ENCODE results near the gene PINLYP. TPM values are rescaled to one million over a fixed set of nuclear protein-coding genes. Genes with fewer than 3 reads are reported as not detected.

PINLYP gene
- total RNA-seq, 4 donors from 2014 or later, result 1.1 to 4.0 (median 1.6) TPM; not detected in 1

GRCh38 chr19:43628646-43629326 lies 53.2 kb downstream of the PINLYP start:
- Histone ChIP-seq H3K27me3 (no peaks in the 10 kb centered on the region), H3K36me3 (no peaks in the 10 kb centered on the region), H3K27ac (no peak overlapping the region), H3K4me1 (peaks cover 0 to 10% (median 3%) of the 10 kb centered on the region in 4 donors), H3K9me3 (no peaks in the 10 kb centered on the region), H3K4me3 (no peak overlapping the region)
- DNase-seq, result no peak
- intact Hi-C loops (cut with DNase I; ENCODE audit: low total_unique reads), result no loop called here
- TF ChIP-seq POLR2AphosphoS5 (IDR thresholded peaks at IDR 0.05) (no peak), POLR2A (IDR thresholded peaks at IDR 0.05) (no peak), EP300 (IDR thresholded peaks at IDR 0.05; ENCODE audit: low read depth) (no peak), CTCF (IDR thresholded peaks at IDR 0.05) (no peak)
- in situ Hi-C loops (cut with MboI; ENCODE audit: low pct_ligation_motif_present in 1 of 4, low pct_unique_long_range_greater_than_20kb in 1 of 4, low sequenced_read_pairs in 3 of 4), result no loop called here
- 94% methylated on average over 3 of the region's 3 CpGs; no CpG with 5 or more reads in 1 of the 2 donors for WGBS, 2 donors (ENCODE audit: low coverage in 1 of 2)

GRCh38 chr19:43631491-43631890 lies 55.9 kb downstream of the PINLYP start:
- intact Hi-C loops (cut with DNase I; ENCODE audit: low total_unique reads), result no loop called here
- H3K27me3 ChIP-seq, result peaks cover 8% of the 10 kb centered on the region
- no peak for TF ChIP-seq EP300 (IDR thresholded peaks at IDR 0.05; ENCODE audit: low read depth)
- TF ChIP-seq POLR2A (IDR thresholded peaks at IDR 0.05), result no peak
- TF ChIP-seq CTCF (IDR thresholded peaks at IDR 0.05), result no peak
- no peak for TF ChIP-seq POLR2AphosphoS5 (IDR thresholded peaks at IDR 0.05)
- no peak overlapping the region for H3K27ac ChIP-seq
- no peaks in the 10 kb centered on the region for H3K4me1 ChIP-seq
- in situ Hi-C loops (cut with MboI; ENCODE audit: low pct_ligation_motif_present in 1 of 4, low pct_unique_long_range_greater_than_20kb in 1 of 4, low sequenced_read_pairs in 3 of 4), result no loop called here
- no peak for DNase-seq
- 79 to 83% methylated on average over 3 to 5 of the region's 5 CpGs for WGBS, 2 donors (ENCODE audit: low coverage in 1 of 2)
- H3K9me3 ChIP-seq, result no peaks in the 10 kb centered on the region
- H3K36me3 ChIP-seq, result no peaks in the 10 kb centered on the region
- no peak overlapping the region for H3K4me3 ChIP-seq

Other genes with a start within 250 kb of the PINLYP start
- gene CD177, start 222.1 kb upstream of the PINLYP start, total RNA-seq, result 100 to 1,000 TPM in 2 of 4 donors, 10 to 100 TPM in 2; 12.1 to 720 (median 82.6) TPM
- gene TEX101, start 160.9 kb upstream of the PINLYP start, total RNA-seq, result not detected
- gene LYPD3, start 110.2 kb upstream of the PINLYP start, total RNA-seq, result 1 to 10 TPM in 1 of 4 donors, not detected in 3; 2.2 TPM
- 10 to 100 TPM; 10.2 to 28.7 (median 16.5) TPM for gene PHLDB3, start 71.1 kb upstream of the PINLYP start, total RNA-seq
- 100 to 1,000 TPM; 438 to 667 (median 458) TPM for gene ETHE1, start 48.6 kb upstream of the PINLYP start, total RNA-seq
- 1 to 10 TPM in 2 of 4 donors, under 1 TPM in 1, not detected in 1; 0.20 to 1.9 (median 1.8) TPM for gene ZNF575, start 42.6 kb upstream of the PINLYP start, total RNA-seq
- gene XRCC1, start 274 bp upstream of the PINLYP start, total RNA-seq, result 100 to 1,000 TPM in 1 of 4 donors, 10 to 100 TPM in 2, 1 to 10 TPM in 1; 8.0 to 147 (median 15.8) TPM
- 10 to 100 TPM; 15.7 to 32.5 (median 24.7) TPM for gene IRGQ, start 20.3 kb downstream of the PINLYP start, total RNA-seq
- gene ZNF576, start 20.8 kb downstream of the PINLYP start, total RNA-seq, result 10 to 100 TPM in 2 of 4 donors, 1 to 10 TPM in 2; 3.7 to 11.9 (median 9.8) TPM
- gene SRRM5, start 36.3 kb downstream of the PINLYP start, total RNA-seq, result 1 to 10 TPM in 1 of 4 donors, under 1 TPM in 2, not detected in 1; 0.14 to 2.2 (median 0.64) TPM
- gene ZNF428, start 43.8 kb downstream of the PINLYP start, total RNA-seq, result 10 to 100 TPM in 3 of 4 donors, 1 to 10 TPM in 1; 3.0 to 17.1 (median 15.1) TPM
- gene CADM4, start 64.0 kb downstream of the PINLYP start, total RNA-seq, result 1 to 10 TPM in 3 of 4 donors, not detected in 1; 2.5 to 4.0 (median 3.7) TPM
- gene PLAUR, start 94.4 kb downstream of the PINLYP start, total RNA-seq, result 10 to 100 TPM; 12.1 to 76.2 (median 54.7) TPM
- not detected for gene IRGC, start 140.3 kb downstream of the PINLYP start, total RNA-seq
- 10 to 100 TPM in 3 of 4 donors, 1 to 10 TPM in 1; 4.1 to 68.7 (median 13.8) TPM for gene SMG9, start 179.2 kb downstream of the PINLYP start, total RNA-seq
- 10 to 100 TPM in 3 of 4 donors, not detected in 1; 26.5 to 72.2 (median 37.4) TPM for gene KCNN4, start 205.2 kb downstream of the PINLYP start, total RNA-seq
- 1 to 10 TPM in 3 of 4 donors, not detected in 1; 2.1 to 5.2 (median 2.6) TPM for gene LYPD5, start 226.6 kb downstream of the PINLYP start, total RNA-seq

Measured in transverse colon (tissue), 4 donors.